Chondrocyte (in vitro differentiated cells): Measurements from ENCODE around the gene NCAM1. TPM values are rescaled to one million over a fixed set of nuclear protein-coding genes. Genes with fewer than 3 reads are reported as not detected.
"Not testable (repeated sequence)": the region's sequence is repeated elsewhere in the genome, so short reads cannot be mapped to it uniquely, and the experiment has no call there.

Experiments
- DNase-seq: peaks from one replicate; pipeline ENCODE4 v3.0.0; 2021; ENCODE audit warnings: mixed read lengths, low spot score
- H3K27ac Mint-ChIP-seq: one replicate; pipeline ENCODE4 v1.8.0; 2021; ENCODE audit warnings: mild to moderate bottlenecking, moderate library complexity, mixed read lengths; ENCODE audit not compliant: unreplicated experiment
- H3K27me3 Mint-ChIP-seq: 2 replicates; pipeline ENCODE4 v1.8.0; 2021; ENCODE audit warnings: low read depth, mixed read lengths
- H3K36me3 Mint-ChIP-seq: 2 replicates; pipeline ENCODE4 v1.8.0; 2021; ENCODE audit warnings: low read depth, mixed read lengths
- H3K4me1 Mint-ChIP-seq: 2 replicates; pipeline ENCODE4 v1.8.0; 2021; ENCODE audit warnings: low read depth, mild to moderate bottlenecking, mixed read lengths
- H3K4me3 Mint-ChIP-seq: one replicate; pipeline ENCODE4 v1.8.0; 2021; ENCODE audit warnings: mild to moderate bottlenecking, moderate library complexity, mixed read lengths; ENCODE audit not compliant: unreplicated experiment
- H3K9me3 Mint-ChIP-seq: 2 replicates; pipeline ENCODE4 v1.8.0; 2021; ENCODE audit warnings: low read depth, mixed read lengths
- total RNA-seq: library from RNA; stranded (reverse); gene quantifications from 3 replicates; pipeline ENCODE4 v1.2.1, GENCODE V29; 2021
- TF ChIP-seq, protein P1 (sequence below): fragments of 200-600 bp; sonication (generic); IDR thresholded peaks from 2 replicates; pipeline ENCODE4 v1.5.0; 2021; ENCODE audit warnings: antibody characterized with exemption, mild to moderate bottlenecking, moderate library complexity

NCAM1 gene
- total RNA-seq, 1 donor from 2014 or later = 3.9 TPM

DNA sequence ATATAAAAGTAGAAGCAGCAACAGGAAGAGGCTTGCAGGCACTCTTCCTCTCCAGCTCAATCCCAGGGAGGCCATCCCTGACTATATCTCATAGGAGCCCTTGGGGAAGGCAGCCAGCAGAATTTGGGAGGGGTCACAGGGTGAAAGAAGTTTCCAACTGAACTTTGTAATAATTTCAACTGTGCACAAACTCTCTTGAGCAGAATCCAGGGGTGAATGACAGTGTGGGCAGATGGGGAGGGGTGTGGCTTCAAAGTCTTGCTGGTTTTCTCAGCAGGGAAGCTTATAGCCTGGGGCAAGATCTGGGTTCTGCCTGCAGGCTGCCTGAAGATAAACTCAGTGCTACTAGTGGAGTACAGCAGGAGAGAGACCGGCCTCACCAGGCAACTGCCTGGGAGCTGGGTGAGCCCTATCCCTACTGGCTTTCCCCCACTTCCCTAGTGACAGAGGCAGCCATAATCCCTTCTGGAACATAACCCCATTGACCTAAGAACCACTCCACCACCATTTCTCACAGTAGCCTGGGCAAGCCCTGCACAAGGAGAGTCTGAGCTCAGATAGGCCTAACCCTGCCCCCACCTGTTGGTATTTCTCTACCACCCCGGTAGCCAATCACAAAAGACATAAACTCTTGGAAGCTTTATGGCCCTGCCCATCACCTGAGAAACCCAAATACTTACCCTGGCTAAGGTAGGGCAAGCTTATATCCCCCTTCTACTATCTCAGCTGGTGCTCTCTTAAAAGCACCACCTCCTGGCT, 335.4 kb downstream of the NCAM1 start:
- peaks cover 44% of the 10 kb centered on the region for H3K27me3 Mint-ChIP-seq

DNA sequence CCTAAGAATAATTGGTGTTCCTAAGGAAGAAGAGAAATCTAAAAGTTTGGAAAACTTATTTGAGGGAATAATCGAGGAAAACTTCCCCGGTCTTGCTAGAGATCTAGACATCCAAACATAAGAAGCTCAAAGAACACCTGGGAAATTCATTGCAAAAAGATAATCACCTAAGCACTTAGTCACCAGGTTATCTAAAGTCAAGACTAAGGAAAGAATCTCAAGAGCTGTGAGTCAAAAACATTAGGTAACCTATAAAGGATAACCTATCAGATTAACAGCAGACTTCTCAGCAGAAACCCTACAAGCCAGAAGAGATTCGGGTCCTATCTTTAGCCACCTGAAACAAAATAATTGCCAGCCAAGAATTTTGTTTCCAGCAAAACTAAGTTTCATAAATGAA, 337.3 kb downstream of the NCAM1 start:
- H3K9me3 Mint-ChIP-seq, H3K36me3 Mint-ChIP-seq, H3K27ac Mint-ChIP-seq, H3K4me3 Mint-ChIP-seq, DNase-seq, H3K4me1 Mint-ChIP-seq: not testable (repeated sequence)
- peaks cover 35% of the 10 kb centered on the region for H3K27me3 Mint-ChIP-seq

More for the DNA sequence above, 335.4 kb downstream of the NCAM1 start:
- Mint-ChIP-seq H3K4me3 (no peak overlapping the region), H3K4me1 (peaks cover 4% of the 10 kb centered on the region), H3K27ac (no peak overlapping the region), H3K36me3 (no peaks in the 10 kb centered on the region), H3K9me3 (no peaks in the 10 kb centered on the region)
- DNase-seq = no peak
- TF ChIP-seq, protein P1, sequence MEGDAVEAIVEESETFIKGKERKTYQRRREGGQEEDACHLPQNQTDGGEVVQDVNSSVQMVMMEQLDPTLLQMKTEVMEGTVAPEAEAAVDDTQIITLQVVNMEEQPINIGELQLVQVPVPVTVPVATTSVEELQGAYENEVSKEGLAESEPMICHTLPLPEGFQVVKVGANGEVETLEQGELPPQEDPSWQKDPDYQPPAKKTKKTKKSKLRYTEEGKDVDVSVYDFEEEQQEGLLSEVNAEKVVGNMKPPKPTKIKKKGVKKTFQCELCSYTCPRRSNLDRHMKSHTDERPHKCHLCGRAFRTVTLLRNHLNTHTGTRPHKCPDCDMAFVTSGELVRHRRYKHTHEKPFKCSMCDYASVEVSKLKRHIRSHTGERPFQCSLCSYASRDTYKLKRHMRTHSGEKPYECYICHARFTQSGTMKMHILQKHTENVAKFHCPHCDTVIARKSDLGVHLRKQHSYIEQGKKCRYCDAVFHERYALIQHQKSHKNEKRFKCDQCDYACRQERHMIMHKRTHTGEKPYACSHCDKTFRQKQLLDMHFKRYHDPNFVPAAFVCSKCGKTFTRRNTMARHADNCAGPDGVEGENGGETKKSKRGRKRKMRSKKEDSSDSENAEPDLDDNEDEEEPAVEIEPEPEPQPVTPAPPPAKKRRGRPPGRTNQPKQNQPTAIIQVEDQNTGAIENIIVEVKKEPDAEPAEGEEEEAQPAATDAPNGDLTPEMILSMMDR = no peak

DNA sequence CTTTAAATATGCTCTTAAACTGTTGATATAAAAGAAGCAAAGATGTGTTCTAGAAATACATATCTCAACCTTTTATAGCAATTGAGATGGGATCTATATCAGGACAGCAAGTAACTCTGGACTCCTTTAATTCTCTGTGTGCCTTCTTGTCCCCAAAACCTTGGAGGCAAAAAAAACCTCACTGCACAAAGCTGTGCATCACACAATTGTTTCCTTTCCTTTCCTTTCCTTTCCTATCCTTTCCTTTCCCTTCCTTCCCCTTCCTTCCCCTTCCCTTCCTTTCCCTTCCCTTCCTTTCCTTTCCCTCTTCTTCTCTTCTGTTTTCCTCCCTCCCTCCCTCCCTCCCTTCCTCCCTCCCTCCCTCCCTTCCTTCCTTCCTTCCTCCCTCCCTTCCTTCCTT, 343.7 kb downstream of the NCAM1 start:
- no peak for DNase-seq
- Mint-ChIP-seq H3K9me3 (no peaks in the 10 kb centered on the region), H3K27me3 (peaks cover 15% of the 10 kb centered on the region), H3K27ac (no peak overlapping the region), H3K4me1 (no peaks in the 10 kb centered on the region), H3K36me3 (no peaks in the 10 kb centered on the region), H3K4me3 (no peak overlapping the region)
- TF ChIP-seq, protein P1 = no peak

DNA sequence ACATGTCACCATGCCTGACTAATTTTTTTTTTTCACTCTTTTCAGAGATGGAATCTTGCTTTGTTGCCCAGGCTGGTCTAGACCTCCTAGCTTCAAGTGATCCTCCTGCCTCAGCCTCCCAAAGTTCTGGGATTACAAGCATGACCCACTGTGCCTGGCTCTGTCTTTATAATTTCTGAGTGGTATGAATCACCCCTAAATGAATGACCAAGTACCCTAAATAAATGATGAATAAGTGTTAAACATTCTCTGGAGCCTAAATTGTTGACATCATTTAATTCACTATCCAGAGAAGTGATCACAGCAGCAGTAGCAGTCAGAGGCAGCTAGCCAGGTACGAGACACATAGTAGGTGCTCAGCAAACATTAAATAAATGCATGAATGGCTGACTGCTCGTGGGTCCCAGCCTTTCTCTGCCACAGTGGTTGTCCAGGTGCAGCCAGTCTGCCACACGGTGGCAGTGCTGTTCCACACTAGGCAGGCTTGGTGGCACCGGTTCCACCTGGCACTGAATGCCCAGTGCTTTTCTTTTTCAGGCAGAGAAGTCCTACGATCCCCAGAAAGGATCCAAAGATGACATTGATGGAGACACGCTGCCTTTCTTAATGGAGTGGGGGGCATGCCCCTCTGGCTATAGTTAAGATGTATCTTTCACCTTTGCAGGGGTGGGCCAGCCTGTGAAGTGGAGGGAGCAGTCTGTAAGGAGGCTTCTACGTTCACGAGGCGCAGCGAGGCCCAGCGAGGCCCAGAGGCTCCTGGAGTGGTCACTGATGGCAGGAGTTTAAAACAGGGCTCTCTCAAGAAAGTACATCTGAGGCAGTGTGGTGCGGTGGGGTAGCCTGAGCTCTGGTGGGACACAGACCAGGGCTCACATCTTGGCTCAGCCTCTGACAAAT, 344.5 kb downstream of the NCAM1 start:
- Mint-ChIP-seq H3K9me3 (no peaks in the 10 kb centered on the region), H3K36me3 (no peaks in the 10 kb centered on the region), H3K4me1 (no peaks in the 10 kb centered on the region), H3K27me3 (peaks cover 9% of the 10 kb centered on the region), H3K27ac (no peak overlapping the region), H3K4me3 (no peak overlapping the region)
- TF ChIP-seq, protein P1 = peak; percentile 99
- no peak for DNase-seq

DNA sequence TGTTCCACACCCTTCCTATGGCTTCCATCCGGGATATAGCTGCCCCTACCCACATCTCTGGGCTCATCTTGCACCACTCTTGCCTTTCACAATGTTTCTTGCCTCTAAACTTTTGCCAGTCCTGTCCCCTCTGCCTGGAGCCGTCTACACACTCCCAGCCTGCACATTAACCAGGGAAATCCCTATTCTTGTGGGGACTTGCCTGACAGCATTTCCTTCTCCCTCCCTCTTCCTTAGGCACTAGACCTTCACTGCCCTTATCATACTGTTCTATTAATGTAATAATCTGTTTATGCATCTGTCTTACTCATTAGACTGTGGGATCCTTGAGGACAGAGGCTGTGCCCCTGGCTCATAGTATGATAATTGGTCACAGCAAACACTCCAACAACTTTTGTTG, 347.4 kb downstream of the NCAM1 start:
- no peak for DNase-seq
- Mint-ChIP-seq H3K4me1 (peaks cover under 1% of the 10 kb centered on the region), H3K27me3 (peaks cover 2% of the 10 kb centered on the region), H3K4me3 (no peak overlapping the region), H3K9me3 (no peaks in the 10 kb centered on the region), H3K36me3 (no peaks in the 10 kb centered on the region), H3K27ac (no peak overlapping the region)
- TF ChIP-seq, protein P1 = no peak
